Thymus (tissue), 11 donors: ENCODE data around the gene KY. TPM values are rescaled to one million over a fixed set of nuclear protein-coding genes. Genes with fewer than 3 reads are reported as not detected.
A peak's percentile ranks its signal among the peaks of the same experiment; 100 is the strongest.

Experiments
- DNase-seq, 9 donors: peaks; one replicate each; pipeline ENCODE4 v3.0.0-alpha.2; 2013; ENCODE audit warnings: low spot score in 9 of 9, low read depth in 6 of 9, missing footprints in 1 of 9
- H3K27ac ChIP-seq, 2 donors: one replicate each; pipeline ENCODE4 v1.5.1; 2013; ENCODE audit warnings: control low read depth in 1 of 2, low read depth in 1 of 2, low read length in 1 of 2, mild to moderate bottlenecking in 1 of 2, moderate library complexity in 1 of 2
- H3K27me3 ChIP-seq, 2 donors: one replicate each; pipeline ENCODE4 v1.5.1; 2013; ENCODE audit warnings: low read length in 1 of 2; ENCODE audit not compliant: control insufficient read depth in 2 of 2, insufficient read depth in 1 of 2
- H3K36me3 ChIP-seq, 2 donors: one replicate each; pipeline ENCODE4 v1.5.1; 2013; ENCODE audit warnings: low read length in 1 of 2, mild to moderate bottlenecking in 1 of 2, moderate library complexity in 1 of 2; ENCODE audit not compliant: control insufficient read depth in 2 of 2, insufficient read depth in 2 of 2
- H3K4me1 ChIP-seq, 2 donors: one replicate each; pipeline ENCODE4 v1.5.1; 2013; ENCODE audit warnings: low read length in 2 of 2; ENCODE audit not compliant: control insufficient read depth in 2 of 2, insufficient read depth in 2 of 2
- H3K4me3 ChIP-seq, 2 donors: one replicate each; pipeline ENCODE4 v1.5.1; 2013; ENCODE audit warnings: low read length in 2 of 2, control low read depth in 1 of 2, mild to moderate bottlenecking in 1 of 2
- H3K9me3 ChIP-seq, 2 donors: one replicate each; pipeline ENCODE4 v1.5.1; 2013; ENCODE audit warnings: low read length in 1 of 2, mild to moderate bottlenecking in 1 of 2; ENCODE audit not compliant: control insufficient read depth in 2 of 2, insufficient read depth in 1 of 2
- WGBS: extraction: QIAGEN DNeasy Blood & Tissue Kit; methylation state at CpG from one replicate; pipeline ENCODE4 v1.1.7; 2013; 5-methylcytosine and 5-hydroxymethylcytosine counted together
- polyA plus RNA-seq: library from polyadenylated mRNA; stranded (reverse); fragments of 200-250 nt; gene quantifications from one replicate; pipeline ENCODE4 v1.2.3, GENCODE V29; 2013
- total RNA-seq: library from RNA; stranded (reverse); fragments of 120-200 nt; gene quantifications from one replicate; pipeline ENCODE4 v1.2.4, GENCODE V29; 2013
- donor health status: healthy.

KY gene
- total and polyA plus RNA-seq, 2 donors = 0.14 to 1.0 TPM

DNA sequence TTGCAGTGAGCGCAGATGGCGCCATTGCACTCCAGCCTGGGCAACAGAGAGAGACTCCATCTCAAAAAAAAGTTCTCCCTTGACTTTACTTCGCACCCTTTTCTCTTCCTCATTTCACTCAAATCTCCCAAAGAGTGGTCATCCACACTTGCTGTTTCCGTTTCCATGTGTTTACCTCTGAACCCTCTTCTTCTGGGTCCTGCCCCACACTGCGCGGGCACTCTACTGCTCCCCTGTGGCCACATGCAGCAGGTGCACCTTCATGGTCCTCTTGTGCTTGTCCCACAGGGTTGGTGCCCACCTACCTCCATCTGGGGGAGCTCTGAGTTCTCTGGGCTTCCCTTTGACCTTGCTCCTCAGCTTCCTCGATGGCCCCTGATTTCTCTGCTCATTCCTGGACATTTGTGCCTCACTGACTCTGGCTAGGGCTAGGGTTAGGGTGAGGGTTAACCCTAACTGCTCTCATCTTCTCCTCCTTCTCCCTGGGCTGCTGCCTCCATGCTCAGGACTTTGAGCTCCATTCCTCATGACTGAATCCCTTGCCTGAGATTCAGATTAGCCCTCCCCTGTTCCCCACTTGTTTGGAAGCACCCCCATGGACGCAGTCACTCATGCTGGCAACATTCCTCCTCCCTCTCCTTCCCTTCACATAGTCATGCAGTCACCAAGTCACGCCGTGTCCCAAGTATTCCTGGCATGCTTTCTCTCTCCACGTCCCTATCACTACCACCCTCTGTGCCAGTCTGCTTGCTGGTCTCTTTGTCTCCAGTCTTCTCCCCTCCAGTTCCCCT, 26.6 kb upstream of the KY start:
- peak in 2 of 9 donors; percentile 4 to 6 for DNase-seq
- Histone ChIP-seq H3K36me3 (no peaks in the 10 kb centered on the region), H3K4me1 (no peaks in the 10 kb centered on the region), H3K4me3 (no peak overlapping the region), H3K9me3 (peaks cover 0 to 10% of the 10 kb centered on the region in 2 donors), H3K27me3 (no peaks in the 10 kb centered on the region), H3K27ac (no peak overlapping the region)
- 71% methylated on average over 11 of the region's 11 CpGs for WGBS

DNA sequence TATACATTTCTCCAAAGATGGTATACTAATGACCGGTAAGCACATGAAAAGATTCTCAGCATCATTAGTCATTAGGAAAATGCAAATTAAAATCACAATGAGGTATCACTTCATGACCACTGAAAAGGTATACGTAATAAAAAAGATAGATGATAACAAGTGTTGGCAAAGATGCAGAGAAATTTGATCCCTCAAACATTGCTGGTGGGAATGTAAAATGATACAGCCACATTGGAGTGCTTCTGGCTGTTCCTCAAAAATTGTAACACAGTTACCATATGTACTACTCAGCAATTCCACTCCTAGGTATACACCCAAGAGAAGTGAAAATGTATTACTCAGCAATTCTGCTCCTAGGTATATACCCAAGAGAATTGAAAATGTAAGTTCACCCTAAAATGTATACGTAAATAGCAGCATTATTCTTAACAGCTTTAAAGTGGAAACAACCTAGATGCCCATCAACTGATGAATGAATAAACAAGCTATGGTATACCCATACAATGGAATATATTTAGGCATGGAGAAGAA, 25.0 kb upstream of the KY start:
- DNase-seq = no peak
- Histone ChIP-seq H3K36me3 (no peaks in the 10 kb centered on the region), H3K4me1 (no peaks in the 10 kb centered on the region), H3K27ac (no peak overlapping the region), H3K9me3 (peaks cover 0 to 11% of the 10 kb centered on the region in 2 donors), H3K4me3 (no peak overlapping the region), H3K27me3 (no peaks in the 10 kb centered on the region)
- WGBS = 79% methylated on average over 3 of the region's 3 CpGs

- H3K36me3 ChIP-seq = no peaks in the 10 kb centered on the region
- H3K4me3 ChIP-seq = no peak overlapping the region
- DNase-seq = no peak
- no peak overlapping the region for H3K27ac ChIP-seq
- no peaks in the 10 kb centered on the region for H3K4me1 ChIP-seq
- H3K27me3 ChIP-seq = no peaks in the 10 kb centered on the region
- WGBS = 95% methylated on average over 5 of the region's 5 CpGs
- peaks cover 0 to 11% of the 10 kb centered on the region in 2 donors for H3K9me3 ChIP-seq
Measured at GRCh38 chr3:134672571-134672970, 21.7 kb upstream of the KY start.

DNA sequence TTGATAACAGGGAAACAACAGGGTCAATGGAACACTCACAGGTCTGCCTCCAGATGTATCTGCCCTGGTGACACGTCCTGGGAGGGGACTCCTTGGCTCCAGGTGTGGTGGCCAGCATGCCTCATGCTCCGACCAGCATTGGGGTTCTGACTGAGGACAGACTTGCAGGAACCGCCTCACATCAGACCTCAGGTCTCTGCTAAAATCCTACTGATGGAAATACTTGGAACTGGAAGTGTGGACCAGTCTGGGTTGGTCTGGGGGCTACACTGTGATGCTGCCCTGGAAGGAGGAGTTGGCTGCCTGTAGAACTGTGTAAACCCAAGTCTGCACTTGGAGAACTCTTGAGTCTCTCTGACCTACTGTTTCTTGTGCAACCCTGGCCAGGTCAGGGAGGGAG, 17.1 kb upstream of the KY start:
- H3K4me3 ChIP-seq = no peak overlapping the region
- DNase-seq = no peak
- H3K27me3 ChIP-seq = no peaks in the 10 kb centered on the region
- peaks cover 0 to 3% of the 10 kb centered on the region in 2 donors for H3K9me3 ChIP-seq
- WGBS = 70% methylated on average over 3 of the region's 3 CpGs
- no peaks in the 10 kb centered on the region for H3K4me1 ChIP-seq
- H3K36me3 ChIP-seq = no peaks in the 10 kb centered on the region
- H3K27ac ChIP-seq = no peak overlapping the region

DNA sequence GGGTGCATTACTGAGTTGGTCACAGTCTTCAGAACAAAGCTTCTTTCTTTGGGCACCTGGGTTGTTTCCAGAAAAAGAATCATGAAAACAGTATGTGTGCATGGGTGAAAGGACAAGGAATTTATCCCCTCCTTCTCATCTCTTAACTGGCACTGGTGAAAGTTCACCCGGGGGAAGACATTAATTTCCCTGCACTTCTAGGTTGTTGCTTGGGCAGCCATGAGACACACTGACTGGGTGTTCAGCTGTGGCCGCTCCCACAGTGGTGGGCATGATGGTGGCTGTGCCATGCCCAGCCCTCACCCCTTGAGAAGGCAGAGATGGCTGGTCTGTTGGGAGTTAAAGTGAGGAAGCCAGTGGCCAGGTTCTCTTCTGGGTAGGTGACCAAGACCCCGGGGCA, 16.6 kb upstream of the KY start:
- no peaks in the 10 kb centered on the region for H3K36me3 ChIP-seq
- 95% methylated on average over 3 of the region's 3 CpGs for WGBS

DNA sequence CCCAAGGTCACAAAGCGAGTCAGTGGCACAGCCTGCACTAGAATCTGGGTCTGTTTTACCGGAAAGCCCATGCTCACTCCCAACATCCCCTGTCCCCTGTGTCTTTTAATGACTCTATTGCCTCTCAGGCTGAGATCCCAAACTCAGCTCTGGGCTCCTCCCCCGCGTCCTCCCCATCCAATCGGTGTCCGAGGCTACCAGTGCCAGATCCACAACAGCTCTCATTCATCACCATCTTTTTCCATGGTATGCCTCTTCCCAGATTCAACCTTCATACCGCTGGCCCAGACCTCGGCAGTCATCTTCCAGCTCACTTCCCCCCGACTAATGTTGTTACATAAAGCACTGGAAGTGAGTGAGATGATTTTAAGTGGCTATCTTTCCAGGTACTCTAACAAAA, 16.1 kb upstream of the KY start:
- Histone ChIP-seq H3K36me3 (no peaks in the 10 kb centered on the region), H3K27ac (no peak overlapping the region), H3K9me3 (no peaks in the 10 kb centered on the region), H3K4me1 (no peaks in the 10 kb centered on the region), H3K4me3 (no peak overlapping the region), H3K27me3 (no peaks in the 10 kb centered on the region)
- 91% methylated on average over 9 of the region's 9 CpGs for WGBS
- DNase-seq = no peak

More for the DNA sequence above, 16.6 kb upstream of the KY start:
- Histone ChIP-seq H3K9me3 (peaks cover 0 to under 1% of the 10 kb centered on the region in 2 donors), H3K4me1 (no peaks in the 10 kb centered on the region), H3K27ac (no peak overlapping the region), H3K4me3 (no peak overlapping the region), H3K27me3 (no peaks in the 10 kb centered on the region)
- DNase-seq = no peak

DNA sequence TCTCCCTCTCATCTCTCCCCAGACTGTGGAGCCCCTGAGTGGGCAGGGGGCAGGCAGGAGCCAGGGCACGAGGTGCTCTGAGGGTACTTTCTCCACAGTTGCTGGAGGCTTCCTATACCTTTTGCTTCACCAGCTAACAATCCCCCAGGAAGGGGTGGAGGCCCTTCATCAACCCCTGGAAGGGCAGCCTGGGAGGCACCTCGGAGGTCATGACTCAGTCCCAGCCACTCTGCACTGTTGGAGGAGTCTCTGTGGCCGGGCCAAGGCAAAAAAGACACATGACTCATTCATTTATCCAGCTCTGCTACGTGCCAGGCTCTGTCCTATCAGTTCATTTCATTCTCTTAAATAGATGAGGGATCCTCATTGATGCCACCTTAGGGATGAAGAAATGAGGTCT, 15.6 kb upstream of the KY start:
- H3K4me1 ChIP-seq = no peaks in the 10 kb centered on the region
- H3K9me3 ChIP-seq = no peaks in the 10 kb centered on the region
- no peak overlapping the region for H3K27ac ChIP-seq
- DNase-seq = no peak
- no peak overlapping the region for H3K4me3 ChIP-seq
- H3K27me3 ChIP-seq = no peaks in the 10 kb centered on the region
- H3K36me3 ChIP-seq = no peaks in the 10 kb centered on the region
- WGBS = 94% methylated on average over 4 of the region's 4 CpGs

DNA sequence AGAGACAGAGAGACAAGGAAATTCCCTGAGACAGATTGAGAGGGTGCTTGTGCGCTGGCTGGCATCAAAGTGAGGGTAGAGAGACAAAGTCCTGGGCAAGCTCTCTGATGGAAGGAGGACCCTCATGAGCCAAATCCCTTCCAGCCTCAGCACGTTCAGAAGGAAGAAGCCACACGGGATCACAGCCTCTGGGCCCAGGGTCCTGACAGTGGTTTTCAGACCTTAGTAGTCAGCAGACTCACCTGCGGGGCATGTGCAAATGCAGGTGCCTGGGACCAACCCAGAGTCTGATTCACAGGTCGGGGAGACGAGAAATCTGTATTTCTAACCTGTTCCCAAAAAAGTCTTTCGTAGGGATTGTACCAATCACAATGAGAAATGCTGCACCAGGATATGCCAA, 15.2 kb upstream of the KY start:
- Histone ChIP-seq H3K4me3 (no peak overlapping the region), H3K27ac (no peak overlapping the region), H3K27me3 (no peaks in the 10 kb centered on the region), H3K9me3 (no peaks in the 10 kb centered on the region), H3K4me1 (no peaks in the 10 kb centered on the region), H3K36me3 (no peaks in the 10 kb centered on the region)
- 93% methylated on average over 7 of the region's 7 CpGs for WGBS
- DNase-seq = no peak

- DNase-seq = no peak
- Histone ChIP-seq H3K36me3 (no peaks in the 10 kb centered on the region), H3K4me3 (no peak overlapping the region), H3K9me3 (no peaks in the 10 kb centered on the region), H3K27me3 (no peaks in the 10 kb centered on the region), H3K4me1 (no peaks in the 10 kb centered on the region), H3K27ac (no peak overlapping the region)
- 88% methylated on average over 6 of the region's 6 CpGs for WGBS
Measured at GRCh38 chr3:134665243-134665642, 14.4 kb upstream of the KY start.
